Measurements from ENCODE around the gene B3GALNT1.

DNA sequence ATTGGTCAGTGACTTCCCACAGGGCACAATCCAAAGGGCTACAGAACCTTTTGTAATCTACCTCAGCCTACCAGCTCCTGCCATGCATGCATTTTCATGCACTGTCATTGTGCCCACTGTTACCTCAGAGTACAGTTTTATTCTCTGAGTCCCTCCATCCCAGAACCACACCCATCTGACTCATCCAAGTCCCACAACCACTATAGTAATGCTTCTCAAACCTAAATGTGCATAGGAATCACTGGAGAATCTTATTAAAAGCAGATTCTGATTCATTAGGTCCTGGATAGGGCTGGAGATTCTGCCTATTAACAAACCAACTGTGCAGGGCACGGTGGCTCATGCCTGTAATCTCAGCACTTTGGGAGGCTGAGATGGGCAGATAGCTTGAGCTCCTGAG, 3.7 kb upstream of the B3GALNT1 start:
- TF ChIP-seq, protein P1, sequence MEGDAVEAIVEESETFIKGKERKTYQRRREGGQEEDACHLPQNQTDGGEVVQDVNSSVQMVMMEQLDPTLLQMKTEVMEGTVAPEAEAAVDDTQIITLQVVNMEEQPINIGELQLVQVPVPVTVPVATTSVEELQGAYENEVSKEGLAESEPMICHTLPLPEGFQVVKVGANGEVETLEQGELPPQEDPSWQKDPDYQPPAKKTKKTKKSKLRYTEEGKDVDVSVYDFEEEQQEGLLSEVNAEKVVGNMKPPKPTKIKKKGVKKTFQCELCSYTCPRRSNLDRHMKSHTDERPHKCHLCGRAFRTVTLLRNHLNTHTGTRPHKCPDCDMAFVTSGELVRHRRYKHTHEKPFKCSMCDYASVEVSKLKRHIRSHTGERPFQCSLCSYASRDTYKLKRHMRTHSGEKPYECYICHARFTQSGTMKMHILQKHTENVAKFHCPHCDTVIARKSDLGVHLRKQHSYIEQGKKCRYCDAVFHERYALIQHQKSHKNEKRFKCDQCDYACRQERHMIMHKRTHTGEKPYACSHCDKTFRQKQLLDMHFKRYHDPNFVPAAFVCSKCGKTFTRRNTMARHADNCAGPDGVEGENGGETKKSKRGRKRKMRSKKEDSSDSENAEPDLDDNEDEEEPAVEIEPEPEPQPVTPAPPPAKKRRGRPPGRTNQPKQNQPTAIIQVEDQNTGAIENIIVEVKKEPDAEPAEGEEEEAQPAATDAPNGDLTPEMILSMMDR (conservative IDR thresholded peaks at IDR 0.05 in 1 of 2, IDR thresholded peaks at IDR 0.05 in 1 of 2; ENCODE audit: extremely low read depth in 1 of 2, insufficient read depth in 1 of 2, low read depth in 1 of 2, low read length in 2 of 2): no peak
- TF ChIP-seq EZH2 (IDR thresholded peaks at IDR 0.05; ENCODE audit: borderline replicate concordance, low read length): no peak
